IMR-90 (cell line): Measurements from ENCODE around the gene CNIH2. TPM values are rescaled to one million over a fixed set of nuclear protein-coding genes. Genes with fewer than 3 reads are reported as not detected.

Source experiments
- ATAC-seq: fragments of 200-7000 bp; cut with Tn5 transposase; 2 replicates; pipeline ENCODE4 v1.9.1; 2020; ENCODE audit warnings: low read depth, mild to moderate bottlenecking, moderate library complexity
- BruUV-seq: library from RNA; stranded (reverse); fragments of 400-500 nt; replicated peaks from 2 replicates; lab custom pipeline; 2021; lab: Mats Ljungman, UMichigan
- CTCF ChIA-PET: fragments of 300-600 bp; formaldehyde crosslinking; extraction: SDS; loops from one replicate; lab custom pipeline; 2021; ENCODE audit warnings: antibody characterized with exemption; lab: Yijun Ruan, JAX
- POLR2A ChIA-PET: fragments of 300-600 bp; sonication (Branson Sonifier 250); formaldehyde crosslinking; loops from one replicate; lab custom pipeline; 2022; ENCODE audit warnings: antibody characterized with exemption; ENCODE audit not compliant: unreplicated experiment; lab: Charles Lee
- DNase-seq: peaks from one replicate; pipeline ENCODE4 v3.0.0; 2013
- H2AFZ ChIP-seq: replicated peaks from 2 replicates; pipeline ENCODE3; 2013; ENCODE audit warnings: low read length, mild to moderate bottlenecking; ENCODE audit not compliant: poor library complexity
- H2AK5ac ChIP-seq: 2 replicates; pipeline ENCODE4 v1.6.1; 2013; ENCODE audit warnings: low read depth, low read length, inconsistent platforms
- H2AK9ac ChIP-seq: replicated peaks from 2 replicates; pipeline ENCODE3; 2013; ENCODE audit warnings: mild to moderate bottlenecking, low read depth, low read length, moderate library complexity; ENCODE audit not compliant: poor library complexity
- H2BK120ac ChIP-seq: 2 replicates; pipeline ENCODE4 v1.6.1; 2013; ENCODE audit warnings: low read depth, low read length, inconsistent platforms
- H2BK15ac ChIP-seq: 3 replicates; pipeline ENCODE4 v1.6.1; 2013; ENCODE audit warnings: low read depth, low read length, inconsistent platforms
- H2BK20ac ChIP-seq: 2 replicates; pipeline ENCODE4 v1.6.1; 2013; ENCODE audit warnings: low read depth, mild to moderate bottlenecking, inconsistent platforms, low read length, moderate library complexity
- H2BK5ac ChIP-seq: 2 replicates; pipeline ENCODE4 v1.6.1; 2013; ENCODE audit warnings: mild to moderate bottlenecking, low read depth, low read length, inconsistent platforms; ENCODE audit not compliant: poor library complexity, severe bottlenecking
- H3K14ac ChIP-seq: replicated peaks from 2 replicates; pipeline ENCODE4 v1.6.1; 2013; ENCODE audit warnings: low read depth, low read length, inconsistent platforms
- H3K18ac ChIP-seq: 2 replicates; pipeline ENCODE4 v1.6.1; 2013; ENCODE audit warnings: low read depth, low read length, control low read depth
- H3K23ac ChIP-seq: 2 replicates; pipeline ENCODE4 v1.6.1; 2013; ENCODE audit warnings: low read depth, low read length, inconsistent platforms
- H3K27ac ChIP-seq: 2 replicates; pipeline ENCODE4 v1.5.1; 2013; ENCODE audit warnings: mild to moderate bottlenecking, control low read depth, low read length; ENCODE audit not compliant: insufficient read depth
- H3K27me3 ChIP-seq: 2 replicates; pipeline ENCODE4 v1.6.1; 2013; ENCODE audit warnings: low read length; ENCODE audit not compliant: control insufficient read depth, insufficient read depth
- H3K36me3 ChIP-seq: 2 replicates; pipeline ENCODE4 v1.6.1; 2013; ENCODE audit warnings: low read length, mixed read lengths; ENCODE audit not compliant: control insufficient read depth, insufficient read depth
- H3K4ac ChIP-seq: 2 replicates; pipeline ENCODE4 v1.6.1; 2013; ENCODE audit warnings: low read depth, low read length, inconsistent platforms
- H3K4me1 ChIP-seq: 2 replicates; pipeline ENCODE4 v1.6.1; 2013; ENCODE audit warnings: low read length, mixed read lengths; ENCODE audit not compliant: control insufficient read depth, insufficient read depth
- H3K4me2 ChIP-seq: 2 replicates; pipeline ENCODE4 v1.6.1; 2013; ENCODE audit warnings: low read depth, mild to moderate bottlenecking, control low read depth, low read length, moderate library complexity
- H3K4me3 ChIP-seq: 2 replicates; pipeline ENCODE4 v1.5.1; 2013; ENCODE audit warnings: low read depth, mild to moderate bottlenecking, control low read depth, low read length, moderate library complexity; ENCODE audit not compliant: insufficient read depth
- H3K56ac ChIP-seq: 2 replicates; pipeline ENCODE4 v1.6.1; 2013; ENCODE audit warnings: low read length, inconsistent platforms; ENCODE audit not compliant: insufficient read depth; ENCODE audit errors: extremely low read depth
- H3K79me1 ChIP-seq, 2 experiments: 2 replicates each; pipeline ENCODE4 v1.6.1; 2013; ENCODE audit warnings: low read length in 2 of 2, inconsistent platforms in 1 of 2, low read depth in 1 of 2
- H3K9ac ChIP-seq: 2 replicates; pipeline ENCODE4 v1.6.1; 2013; ENCODE audit warnings: low read depth, low read length, control low read depth
- H3K9me1 ChIP-seq: 2 replicates; pipeline ENCODE4 v1.6.1; 2013; ENCODE audit warnings: low read length, inconsistent platforms; ENCODE audit not compliant: insufficient read depth
- H3K9me3 ChIP-seq: 2 replicates; pipeline ENCODE4 v1.6.1; 2013; ENCODE audit warnings: low read length; ENCODE audit not compliant: control insufficient read depth, insufficient read depth
- H4K20me1 ChIP-seq: 2 replicates; pipeline ENCODE4 v1.6.1; 2013; ENCODE audit warnings: low read length, inconsistent platforms; ENCODE audit not compliant: insufficient read depth
- H4K5ac ChIP-seq: 2 replicates; pipeline ENCODE4 v1.6.1; 2013; ENCODE audit warnings: mild to moderate bottlenecking, low read depth, low read length, control low read depth
- H4K8ac ChIP-seq, 2 experiments: 2 replicates each; pipeline ENCODE4 v1.6.1; 2013; ENCODE audit warnings: low read depth in 2 of 2, low read length in 2 of 2, control low read depth in 1 of 2, inconsistent platforms in 1 of 2
- H4K91ac ChIP-seq: 2 replicates; pipeline ENCODE4 v1.6.1; 2013; ENCODE audit warnings: low read depth, low read length, inconsistent platforms; ENCODE audit not compliant: insufficient read depth
- CEBPB ChIP-seq: IDR thresholded peaks from 2 replicates; pipeline ENCODE4 v1.6.1; 2012; ENCODE audit warnings: low read depth, low read length, improper control_type of control experiment
- CHD1 ChIP-seq: IDR thresholded peaks from 2 replicates; pipeline ENCODE4 v1.6.1; 2012; ENCODE audit warnings: low read depth, low read length, improper control_type of control experiment
- FOS ChIP-seq: fragments of 150-350 bp; IDR thresholded peaks from 2 replicates; pipeline ENCODE4 v1.6.1; 2016; ENCODE audit warnings: low read depth, low read length
- MAFK ChIP-seq: IDR thresholded peaks from 2 replicates; pipeline ENCODE4 v1.6.1; 2012; ENCODE audit warnings: low read depth, low read length, improper control_type of control experiment
- MAZ ChIP-seq: IDR thresholded peaks from 2 replicates; pipeline ENCODE4 v1.6.1; 2012; ENCODE audit warnings: low read depth, mild to moderate bottlenecking, low read length, improper control_type of control experiment, moderate library complexity, borderline replicate concordance
- MXI1 ChIP-seq: IDR thresholded peaks from 2 replicates; pipeline ENCODE4 v1.6.1; 2012; ENCODE audit warnings: low read depth, mild to moderate bottlenecking, low read length, moderate library complexity, borderline replicate concordance
- NFE2L2 ChIP-seq: fragments of 150-350 bp; IDR thresholded peaks from 2 replicates; pipeline ENCODE4 v1.6.1; 2016; ENCODE audit warnings: low read depth, mild to moderate bottlenecking, low read length
- POLR2A ChIP-seq: IDR thresholded peaks from 2 replicates; pipeline ENCODE4 v1.6.1; 2012; ENCODE audit warnings: mild to moderate bottlenecking, low read depth, low read length
- RAD21 ChIP-seq: IDR thresholded peaks from 2 replicates; pipeline ENCODE4 v1.6.1; 2012; ENCODE audit warnings: low read length, improper control_type of control experiment
- RCOR1 ChIP-seq: IDR thresholded peaks from 2 replicates; pipeline ENCODE4 v1.6.1; 2012; ENCODE audit warnings: mild to moderate bottlenecking, low read length, improper control_type of control experiment; ENCODE audit not compliant: insufficient replicate concordance
- RFX5 ChIP-seq: IDR thresholded peaks from 2 replicates; pipeline ENCODE4 v1.8.0; 2012; ENCODE audit warnings: low read depth, mild to moderate bottlenecking, low read length, moderate library complexity
- SMC3 ChIP-seq: fragments of 150-350 bp; IDR thresholded peaks from 2 replicates; pipeline ENCODE4 v1.6.1; 2016; ENCODE audit warnings: low read depth, mild to moderate bottlenecking, antibody characterized with exemption, low read length, moderate library complexity
- WGBS, 2 experiments: methylation state at CpG; one replicate each; pipeline versions ENCODE4 v1.1.5 to v1.1.7; 2013; ENCODE audit warnings: missing lambda C conversion rate in 2 of 2; ENCODE audit not compliant: insufficient read length in 1 of 2; ENCODE audit errors: extremely low coverage in 2 of 2; 5-methylcytosine and 5-hydroxymethylcytosine counted together
- dilution Hi-C: fragments of 300-500 bp; cut with HindIII; formaldehyde crosslinking; loops from one replicate; pipeline ENCODE4 v1.14.3; 2018; ENCODE audit warnings: low sequenced_read_pairs; ENCODE audit not compliant: unreplicated experiment
- in situ Hi-C: fragments of 300-500 bp; cut with MboI; formaldehyde crosslinking; loops from 3 replicates; pipeline ENCODE4 v1.14.3; 2019; ENCODE audit warnings: low sequenced_read_pairs, inconsistent platforms, mixed read lengths
- intact Hi-C: fragments of 100-400 bp; cut with micrococcal nuclease; formaldehyde crosslinking; loops from 2 replicates; pipeline ENCODE4 v1.10.0; 2022
- polyA plus RNA-seq, 3 experiments: library from polyadenylated mRNA; depleted of rRNA; stranded (reverse); fragments of >200 nt; gene quantifications; 2 replicates each; pipeline ENCODE4 v1.2.3, GENCODE V29; 2012; ENCODE audit warnings: low replicate concordance in 1 of 3
- total RNA-seq: library from RNA; depleted of rRNA; stranded (reverse); fragments of >200 nt; gene quantifications from 2 replicates; pipeline ENCODE4 v1.2.3, GENCODE V29; 2012
- TF ChIP-seq, protein P1 (sequence below): fragments of 150-350 bp; IDR thresholded peaks from 2 replicates; pipeline ENCODE4 v1.6.1; 2017; ENCODE audit warnings: mild to moderate bottlenecking, antibody characterized with exemption, low read length, low read depth
- TF ChIP-seq, protein P2 (sequence below): fragments of 150-350 bp; IDR thresholded peaks from 2 replicates; pipeline ENCODE4 v1.6.1; 2016; ENCODE audit warnings: low read depth, mild to moderate bottlenecking, low read length, moderate library complexity, borderline replicate concordance
- TF ChIP-seq, protein P3 (sequence below): conservative IDR thresholded peaks from 2 replicates; pipeline ENCODE4 v1.5.1; 2012; ENCODE audit warnings: mild to moderate bottlenecking, low read depth, low read length, improper control_type of control experiment

The CNIH2 gene
- total and polyA plus RNA-seq, 2 of the 4 experiments (the other 2 are of a cell fraction) = 0.54 to 3.4 TPM

DNA sequence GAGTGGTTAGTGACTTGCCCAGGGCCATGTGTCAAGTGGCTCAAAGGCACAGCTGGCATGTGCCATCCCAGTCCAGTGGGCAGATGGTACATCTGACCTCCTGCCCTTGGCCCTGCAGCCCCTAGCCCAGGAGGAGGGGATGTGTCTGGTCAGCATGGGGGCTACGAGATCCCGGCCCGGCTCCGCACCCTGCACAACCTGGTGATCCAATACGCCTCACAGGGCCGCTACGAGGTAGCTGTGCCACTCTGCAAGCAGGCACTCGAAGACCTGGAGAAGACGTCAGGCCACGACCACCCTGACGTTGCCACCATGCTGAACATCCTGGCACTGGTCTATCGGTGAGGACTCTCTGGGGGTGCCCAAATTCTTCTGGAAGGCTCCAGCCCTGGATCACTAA lies 15.3 kb upstream of the CNIH2 start:
- Histone ChIP-seq H3K36me3 (peaks cover 50% of the 10 kb centered on the region), H3K18ac (no peak overlapping the region), H3K14ac (no peak overlapping the region), H3K4ac (no peak overlapping the region), H3K27ac (no peak overlapping the region), H2BK20ac (no peak overlapping the region), H4K5ac (no peak overlapping the region), H3K4me1 (peaks cover 8% of the 10 kb centered on the region; the same call in 1 of the 2 replicates), H3K4me3 (no peak overlapping the region), H3K56ac (no peak overlapping the region), H2AK5ac (no peak overlapping the region), H3K27me3 (no peaks in the 10 kb centered on the region), H2BK5ac (no peak overlapping the region), H3K9ac (no peak overlapping the region), H3K4me2 (no peak overlapping the region), H4K20me1 (peaks cover 25% of the 10 kb centered on the region), H3K79me1 (peaks cover 21 to 51% of the 10 kb centered on the region in 2 experiments), H2AK9ac (peak overlapping the region; percentile 43), H3K9me3 (no peaks in the 10 kb centered on the region), H3K9me1 (no peaks in the 10 kb centered on the region; the same call in 1 of the 2 replicates), H3K23ac (no peak overlapping the region), H2BK15ac (no peak overlapping the region), H2AFZ (no peak overlapping the region), H4K91ac (no peak overlapping the region), H4K8ac (no peak overlapping the region), H2BK120ac (no peak overlapping the region)
- TF ChIP-seq RCOR1 (no peak), FOS (no peak), MXI1 (no peak), CHD1 (no peak), MAFK (no peak), RAD21 (no peak), CEBPB (no peak), POLR2A (no peak), SMC3 (no peak), NFE2L2 (no peak), MAZ (no peak), RFX5 (no peak)
- TF ChIP-seq, protein P1, sequence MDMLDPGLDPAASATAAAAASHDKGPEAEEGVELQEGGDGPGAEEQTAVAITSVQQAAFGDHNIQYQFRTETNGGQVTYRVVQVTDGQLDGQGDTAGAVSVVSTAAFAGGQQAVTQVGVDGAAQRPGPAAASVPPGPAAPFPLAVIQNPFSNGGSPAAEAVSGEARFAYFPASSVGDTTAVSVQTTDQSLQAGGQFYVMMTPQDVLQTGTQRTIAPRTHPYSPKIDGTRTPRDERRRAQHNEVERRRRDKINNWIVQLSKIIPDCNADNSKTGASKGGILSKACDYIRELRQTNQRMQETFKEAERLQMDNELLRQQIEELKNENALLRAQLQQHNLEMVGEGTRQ = no peak
- TF ChIP-seq, protein P2, sequence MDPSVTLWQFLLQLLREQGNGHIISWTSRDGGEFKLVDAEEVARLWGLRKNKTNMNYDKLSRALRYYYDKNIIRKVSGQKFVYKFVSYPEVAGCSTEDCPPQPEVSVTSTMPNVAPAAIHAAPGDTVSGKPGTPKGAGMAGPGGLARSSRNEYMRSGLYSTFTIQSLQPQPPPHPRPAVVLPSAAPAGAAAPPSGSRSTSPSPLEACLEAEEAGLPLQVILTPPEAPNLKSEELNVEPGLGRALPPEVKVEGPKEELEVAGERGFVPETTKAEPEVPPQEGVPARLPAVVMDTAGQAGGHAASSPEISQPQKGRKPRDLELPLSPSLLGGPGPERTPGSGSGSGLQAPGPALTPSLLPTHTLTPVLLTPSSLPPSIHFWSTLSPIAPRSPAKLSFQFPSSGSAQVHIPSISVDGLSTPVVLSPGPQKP = no peak
- TF ChIP-seq, protein P3, sequence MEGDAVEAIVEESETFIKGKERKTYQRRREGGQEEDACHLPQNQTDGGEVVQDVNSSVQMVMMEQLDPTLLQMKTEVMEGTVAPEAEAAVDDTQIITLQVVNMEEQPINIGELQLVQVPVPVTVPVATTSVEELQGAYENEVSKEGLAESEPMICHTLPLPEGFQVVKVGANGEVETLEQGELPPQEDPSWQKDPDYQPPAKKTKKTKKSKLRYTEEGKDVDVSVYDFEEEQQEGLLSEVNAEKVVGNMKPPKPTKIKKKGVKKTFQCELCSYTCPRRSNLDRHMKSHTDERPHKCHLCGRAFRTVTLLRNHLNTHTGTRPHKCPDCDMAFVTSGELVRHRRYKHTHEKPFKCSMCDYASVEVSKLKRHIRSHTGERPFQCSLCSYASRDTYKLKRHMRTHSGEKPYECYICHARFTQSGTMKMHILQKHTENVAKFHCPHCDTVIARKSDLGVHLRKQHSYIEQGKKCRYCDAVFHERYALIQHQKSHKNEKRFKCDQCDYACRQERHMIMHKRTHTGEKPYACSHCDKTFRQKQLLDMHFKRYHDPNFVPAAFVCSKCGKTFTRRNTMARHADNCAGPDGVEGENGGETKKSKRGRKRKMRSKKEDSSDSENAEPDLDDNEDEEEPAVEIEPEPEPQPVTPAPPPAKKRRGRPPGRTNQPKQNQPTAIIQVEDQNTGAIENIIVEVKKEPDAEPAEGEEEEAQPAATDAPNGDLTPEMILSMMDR = no peak
- in situ Hi-C loops = no loop called here
- DNase-seq (no peak), ATAC-seq (no peak)
- intact Hi-C loops = no loop called here
- CTCF ChIA-PET = no interaction called here
- BruUV-seq = no TSS peak
- dilution Hi-C loops = no loop called here
- POLR2A ChIA-PET = no interaction called here
- 94% methylated on average over 8 of the region's 12 CpGs; no CpG with 5 or more reads in 1 of the 2 experiments for WGBS, 2 experiments
